Activated naive CD4-positive, alpha-beta T cell treated with anti-CD3 and anti-CD28 coated beads, Interleukin-2, amount 50 U/mL, for 24 hours (primary cell): ENCODE data around the gene ADAR.

Source experiments
- H3K27ac Mint-ChIP-seq: one replicate; pipeline ENCODE4 v1.8.0; 2021; ENCODE audit warnings: mild to moderate bottlenecking, mixed read lengths
- H3K27me3 Mint-ChIP-seq: one replicate; pipeline ENCODE4 v1.8.0; 2021; ENCODE audit warnings: mixed read lengths
- H3K36me3 Mint-ChIP-seq: one replicate; pipeline ENCODE4 v1.8.0; 2021; ENCODE audit warnings: mixed read lengths
- H3K4me1 Mint-ChIP-seq: one replicate; pipeline ENCODE4 v1.8.0; 2021; ENCODE audit warnings: mixed read lengths
- H3K4me3 Mint-ChIP-seq: one replicate; pipeline ENCODE4 v1.8.0; 2021; ENCODE audit warnings: mild to moderate bottlenecking, mixed read lengths
- H3K9me3 Mint-ChIP-seq: one replicate; pipeline ENCODE4 v1.8.0; 2021; ENCODE audit warnings: mixed read lengths

ADAR gene

DNA sequence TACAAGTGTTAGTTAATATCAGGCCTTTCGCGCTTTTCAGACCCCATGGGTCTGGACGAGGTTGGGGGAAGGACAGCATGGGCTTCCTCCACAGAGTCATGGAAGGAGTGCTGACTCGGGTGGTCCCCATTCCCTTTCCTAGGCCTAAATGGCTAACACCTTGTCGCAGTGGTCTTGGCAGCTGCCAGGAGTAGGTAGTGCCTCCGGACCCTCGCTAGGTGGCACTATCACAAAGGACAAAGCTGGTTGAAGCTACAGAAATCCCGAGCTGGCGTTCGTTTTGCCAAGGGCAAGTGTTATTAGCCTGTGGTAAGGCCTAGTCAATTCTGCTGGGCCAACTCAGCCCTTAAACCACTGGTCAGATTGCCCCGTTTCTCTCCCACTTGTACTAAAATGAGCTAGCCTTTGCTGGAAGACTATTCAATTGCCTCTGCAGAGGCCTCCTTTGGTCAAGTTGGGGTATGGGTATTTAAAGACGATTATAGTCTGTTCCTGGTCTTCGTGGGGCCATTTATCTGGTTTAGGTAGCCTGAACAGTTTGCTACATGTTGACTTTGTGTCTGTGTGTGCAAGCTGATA is 48.4 kb downstream of the ADAR start:
- Mint-ChIP-seq H3K9me3 (no peaks in the 10 kb centered on the region), H3K27me3 (no peaks in the 10 kb centered on the region), H3K36me3 (peaks cover 3% of the 10 kb centered on the region), H3K27ac (peak overlapping the region; percentile 97), H3K4me1 (peaks cover 29% of the 10 kb centered on the region), H3K4me3 (peak overlapping the region; percentile 96)

DNA sequence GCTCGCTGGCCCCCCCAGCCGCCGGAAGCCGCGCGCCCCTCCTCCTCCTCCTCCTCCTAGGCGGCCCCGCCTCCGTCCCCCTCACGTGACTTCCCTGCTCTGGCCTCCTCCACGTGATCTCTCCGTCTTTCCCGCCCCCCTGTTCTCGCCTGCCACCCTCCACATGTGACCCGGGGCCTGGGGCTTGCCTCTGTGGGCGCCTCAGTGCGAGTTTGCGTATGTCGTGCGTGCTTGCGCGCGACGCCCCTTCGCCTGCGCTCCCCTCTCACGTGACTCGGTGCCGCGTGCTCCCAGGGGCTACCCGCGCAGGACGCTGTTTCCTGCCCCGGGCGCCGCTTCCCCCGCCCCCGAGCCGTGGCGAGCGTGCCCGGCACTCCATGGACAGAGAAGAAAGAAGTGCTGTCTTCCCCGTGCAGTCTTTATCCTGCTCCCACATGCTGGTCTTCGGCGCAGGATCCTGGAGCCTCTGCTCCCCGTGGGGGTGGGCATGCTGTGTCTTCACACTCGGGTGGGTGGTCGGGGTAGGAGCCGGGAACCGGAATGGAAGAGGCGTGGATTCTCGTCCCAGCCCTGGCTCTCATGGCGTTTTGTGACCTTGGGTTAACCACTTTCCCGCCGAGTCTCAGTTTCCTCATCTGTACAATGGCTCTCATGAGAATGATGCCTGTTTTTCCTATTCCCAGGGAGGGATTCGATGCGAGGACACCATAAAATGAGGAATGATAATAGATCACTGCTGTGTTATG is 49.1 kb downstream of the ADAR start:
- H3K4me3 Mint-ChIP-seq = peak overlapping the region; percentile 96
- peaks cover 29% of the 10 kb centered on the region for H3K4me1 Mint-ChIP-seq
- peak overlapping the region; percentile 97 for H3K27ac Mint-ChIP-seq
- H3K36me3 Mint-ChIP-seq = peaks cover 3% of the 10 kb centered on the region
- no peaks in the 10 kb centered on the region for H3K9me3 Mint-ChIP-seq
- no peaks in the 10 kb centered on the region for H3K27me3 Mint-ChIP-seq

- no peaks in the 10 kb centered on the region for H3K27me3 Mint-ChIP-seq
- peaks cover 35% of the 10 kb centered on the region for H3K4me1 Mint-ChIP-seq
- H3K9me3 Mint-ChIP-seq = no peaks in the 10 kb centered on the region
- peak within 1 kb of the TSS; percentile 96 for H3K4me3 Mint-ChIP-seq
- H3K27ac Mint-ChIP-seq = peak within 1 kb of the TSS; percentile 97
- H3K36me3 Mint-ChIP-seq = peaks cover 7% of the 10 kb centered on the region
These were observed 49.9 kb downstream of the ADAR start, which contains the start of gene UBE2Q1 for GRCh38 chr1:154557939-154558719. Gene UBE2Q1, minus strand, starts transcription at chr1:154558662. Its CDS starts 109 bp downstream, at chr1:154558553.

- no peaks in the 10 kb centered on the region for H3K9me3 Mint-ChIP-seq
- peak overlapping the region; percentile 82 for H3K27ac Mint-ChIP-seq
- peaks cover 10% of the 10 kb centered on the region for H3K36me3 Mint-ChIP-seq
- no peaks in the 10 kb centered on the region for H3K27me3 Mint-ChIP-seq
- peak overlapping the region; percentile 93 for H3K4me3 Mint-ChIP-seq
- peaks cover 38% of the 10 kb centered on the region for H3K4me1 Mint-ChIP-seq
These were observed 50.6 kb downstream of the ADAR start for GRCh38 chr1:154557248-154557938.

DNA sequence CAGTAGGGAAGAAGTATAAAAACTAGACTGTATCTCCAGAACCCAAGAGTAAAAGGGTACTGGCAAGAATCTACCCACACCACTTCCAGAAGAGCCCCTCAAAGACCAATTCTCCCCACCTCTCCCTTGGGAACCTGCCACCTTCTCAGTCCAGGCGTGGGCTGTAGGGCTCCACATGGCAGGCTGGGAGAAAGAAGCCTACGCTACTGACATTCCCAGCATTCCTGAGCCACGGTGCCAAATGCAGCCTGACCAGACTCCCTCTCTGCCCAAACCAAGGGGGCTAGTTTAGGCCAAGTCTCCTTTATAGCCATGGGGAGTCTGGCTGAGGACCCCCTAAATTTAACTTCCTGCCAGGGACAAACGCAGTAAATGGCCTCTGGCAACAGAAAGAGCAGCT is 51.6 kb downstream of the ADAR start:
- Mint-ChIP-seq H3K36me3 (peaks cover 11% of the 10 kb centered on the region), H3K4me1 (peaks cover 38% of the 10 kb centered on the region), H3K4me3 (peak overlapping the region; percentile 93), H3K27ac (no peak overlapping the region), H3K27me3 (no peaks in the 10 kb centered on the region), H3K9me3 (no peaks in the 10 kb centered on the region)

DNA sequence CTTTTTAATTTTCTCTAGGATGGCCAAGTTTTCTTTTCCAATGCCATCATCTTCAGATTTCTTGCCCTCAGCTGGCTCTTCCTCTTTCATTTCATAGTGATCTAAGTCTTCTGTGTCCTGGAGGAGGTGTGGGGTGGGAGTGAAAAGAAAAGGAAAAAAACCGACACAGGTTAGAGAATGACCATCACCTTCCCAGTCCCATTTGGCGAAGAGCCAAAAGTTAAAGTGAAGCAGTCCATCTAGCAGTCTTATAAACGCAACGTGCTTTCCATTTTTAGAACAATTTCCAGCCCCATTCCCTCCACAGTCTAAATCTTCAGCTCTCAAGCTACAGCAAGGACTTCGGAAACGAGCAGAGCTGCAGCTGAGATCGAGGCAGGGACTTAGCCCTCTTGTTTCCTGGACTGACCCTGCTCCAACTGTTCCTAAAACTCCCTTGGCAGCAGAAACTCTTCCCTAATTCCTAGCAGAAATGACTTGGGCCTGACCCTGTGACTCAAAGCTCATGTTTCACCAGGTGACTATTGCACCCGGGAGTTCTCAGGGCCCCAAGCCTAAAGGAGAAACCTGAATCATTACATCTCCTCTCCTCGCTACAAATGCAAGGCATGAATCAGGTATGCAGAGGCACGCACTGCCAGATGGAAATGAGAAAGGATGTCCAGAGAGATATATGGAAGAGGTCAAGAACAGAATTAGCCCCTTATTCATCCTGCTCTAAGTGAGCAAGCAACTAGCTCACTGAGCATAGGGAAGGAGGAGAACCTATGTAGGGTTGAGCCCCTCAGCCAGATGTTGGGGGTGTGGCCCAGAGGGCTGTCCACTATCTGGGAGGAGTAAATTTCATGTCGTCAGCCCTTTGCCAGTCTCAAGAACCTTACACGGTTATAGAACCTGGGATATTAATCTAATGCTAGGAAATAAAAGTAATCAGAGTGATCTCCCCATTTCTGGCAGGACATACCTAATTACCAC is 54.6 kb downstream of the ADAR start:
- Mint-ChIP-seq H3K4me3 (no peak overlapping the region), H3K4me1 (peaks cover 55% of the 10 kb centered on the region), H3K9me3 (no peaks in the 10 kb centered on the region), H3K27ac (peak overlapping the region; percentile 57), H3K27me3 (no peaks in the 10 kb centered on the region), H3K36me3 (peaks cover 17% of the 10 kb centered on the region)

DNA sequence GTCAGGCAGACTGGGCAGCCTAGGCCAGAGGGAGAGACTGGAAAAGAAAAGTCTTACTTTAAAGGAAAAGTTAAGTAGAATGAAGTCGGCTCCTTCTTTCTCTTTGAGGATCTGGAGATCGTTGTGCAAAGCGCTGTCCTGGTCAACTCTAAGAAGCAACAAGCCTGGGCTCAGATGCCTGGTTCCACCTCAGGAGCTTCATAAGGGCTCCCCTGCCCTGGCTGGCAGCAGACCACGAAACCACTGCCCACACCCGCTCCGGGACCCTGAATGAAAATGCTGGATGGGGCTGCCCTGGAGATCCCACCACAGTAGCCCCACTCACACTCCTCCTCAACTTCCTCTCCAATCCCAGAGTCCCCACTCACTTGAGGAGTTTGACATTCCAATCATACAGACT is 56.0 kb downstream of the ADAR start:
- Mint-ChIP-seq H3K27ac (no peak overlapping the region), H3K36me3 (peaks cover 17% of the 10 kb centered on the region), H3K4me1 (peaks cover 56% of the 10 kb centered on the region)

DNA sequence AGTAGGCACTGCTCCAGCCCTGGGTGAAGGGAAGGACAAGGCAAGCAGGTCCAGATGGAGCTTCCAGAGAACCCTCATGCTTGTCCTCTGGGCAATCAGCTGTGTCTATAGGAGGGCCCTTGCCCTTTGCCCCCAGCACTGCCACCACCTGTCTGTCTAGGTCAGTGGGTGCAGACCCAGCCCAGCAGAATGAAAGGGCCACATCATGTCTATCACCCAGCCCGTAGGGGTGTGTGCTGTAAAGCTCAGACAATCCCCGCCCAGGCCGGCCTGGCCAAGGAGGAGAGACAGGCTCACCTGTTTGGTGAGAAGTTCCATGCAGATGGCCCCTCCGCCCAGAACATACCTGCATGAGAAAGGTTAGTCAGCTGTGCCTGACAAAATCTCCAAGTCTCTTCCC is 56.5 kb downstream of the ADAR start:
- no peaks in the 10 kb centered on the region for H3K27me3 Mint-ChIP-seq
- peaks cover 17% of the 10 kb centered on the region for H3K36me3 Mint-ChIP-seq
- no peak overlapping the region for H3K27ac Mint-ChIP-seq
- H3K9me3 Mint-ChIP-seq = no peaks in the 10 kb centered on the region
- H3K4me1 Mint-ChIP-seq = peaks cover 52% of the 10 kb centered on the region
- H3K4me3 Mint-ChIP-seq = no peak overlapping the region

More for the DNA sequence above, 56.0 kb downstream of the ADAR start:
- Mint-ChIP-seq H3K4me3 (no peak overlapping the region), H3K27me3 (no peaks in the 10 kb centered on the region), H3K9me3 (no peaks in the 10 kb centered on the region)

DNA sequence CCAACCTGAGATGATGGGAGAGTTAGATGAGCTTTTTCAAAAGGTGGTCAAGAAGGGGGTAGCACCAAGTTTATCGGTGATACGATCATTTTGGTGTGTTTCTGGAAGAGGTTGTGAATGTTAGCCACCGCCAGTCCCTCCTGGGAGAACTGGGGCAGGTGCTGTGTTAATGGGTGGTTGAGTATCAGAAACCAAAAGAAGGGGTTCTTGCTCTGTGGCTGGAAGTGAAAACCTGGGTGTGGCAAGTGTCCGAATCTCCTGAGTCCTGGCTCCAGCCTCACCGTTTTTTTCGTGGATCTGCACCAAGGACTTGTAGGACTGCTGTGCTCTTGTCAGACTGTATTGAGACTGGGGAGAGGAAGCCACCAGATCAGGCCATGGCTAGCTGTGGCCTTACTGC is 57.3 kb downstream of the ADAR start:
- peaks cover 17% of the 10 kb centered on the region for H3K36me3 Mint-ChIP-seq
- peaks cover 44% of the 10 kb centered on the region for H3K4me1 Mint-ChIP-seq
- no peaks in the 10 kb centered on the region for H3K27me3 Mint-ChIP-seq
- H3K4me3 Mint-ChIP-seq = no peak overlapping the region
- no peak overlapping the region for H3K27ac Mint-ChIP-seq
- no peaks in the 10 kb centered on the region for H3K9me3 Mint-ChIP-seq

DNA sequence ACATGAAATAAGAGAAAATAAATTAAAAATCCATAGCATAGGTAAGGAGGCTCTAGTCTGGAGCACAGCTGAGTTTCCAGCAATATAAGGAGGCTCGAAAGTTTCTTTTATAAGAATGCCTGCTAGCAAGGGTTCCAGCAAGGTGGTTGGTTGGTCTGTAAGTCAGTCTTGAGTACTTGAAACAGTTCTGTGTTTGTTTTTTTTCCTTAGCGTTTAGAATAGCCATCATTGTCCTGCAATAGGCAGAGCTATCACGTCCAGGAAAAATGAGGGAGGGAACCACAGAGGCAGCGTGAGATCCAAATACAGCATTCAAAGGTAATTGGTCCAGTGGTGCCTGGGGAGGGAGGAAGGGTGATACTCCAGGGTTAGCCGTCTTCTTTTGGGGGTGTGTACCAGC is 57.9 kb downstream of the ADAR start:
- H3K4me1 Mint-ChIP-seq = peaks cover 38% of the 10 kb centered on the region
- no peak overlapping the region for H3K4me3 Mint-ChIP-seq
- no peak overlapping the region for H3K27ac Mint-ChIP-seq
- H3K9me3 Mint-ChIP-seq = no peaks in the 10 kb centered on the region
- peaks cover 16% of the 10 kb centered on the region for H3K36me3 Mint-ChIP-seq
- H3K27me3 Mint-ChIP-seq = no peaks in the 10 kb centered on the region

GRCh38 chr1:154549202-154549770 is 58.7 kb downstream of the ADAR start:
- Mint-ChIP-seq H3K36me3 (peaks cover 13% of the 10 kb centered on the region), H3K27me3 (no peaks in the 10 kb centered on the region), H3K4me3 (no peak overlapping the region), H3K27ac (no peak overlapping the region), H3K4me1 (peaks cover 36% of the 10 kb centered on the region), H3K9me3 (no peaks in the 10 kb centered on the region)

GRCh38 chr1:154548028-154548427 is 60.0 kb downstream of the ADAR start:
- peak overlapping the region; percentile 14 for H3K27ac Mint-ChIP-seq
- H3K4me1 Mint-ChIP-seq = peaks cover 29% of the 10 kb centered on the region
- H3K27me3 Mint-ChIP-seq = no peaks in the 10 kb centered on the region
- H3K9me3 Mint-ChIP-seq = no peaks in the 10 kb centered on the region
- peaks cover 9% of the 10 kb centered on the region for H3K36me3 Mint-ChIP-seq
- H3K4me3 Mint-ChIP-seq = no peak overlapping the region

- H3K4me1 Mint-ChIP-seq = peaks cover 27% of the 10 kb centered on the region
- H3K4me3 Mint-ChIP-seq = no peak overlapping the region
- H3K9me3 Mint-ChIP-seq = no peaks in the 10 kb centered on the region
- peak overlapping the region; percentile 14 for H3K27ac Mint-ChIP-seq
- H3K36me3 Mint-ChIP-seq = peaks cover 7% of the 10 kb centered on the region
- H3K27me3 Mint-ChIP-seq = no peaks in the 10 kb centered on the region
These were observed 60.8 kb downstream of the ADAR start for GRCh38 chr1:154547105-154547732.
